Kidney epithelial cell (primary cell): ENCODE measurements around the gene KDM4F. TPM values are rescaled to one million over a fixed set of nuclear protein-coding genes. Genes with fewer than 3 reads are reported as not detected.

Source experiments
- DNase-seq: peaks from one replicate; pipeline ENCODE4 v3.0.0-alpha.2; 2010; ENCODE audit warnings: low read depth
- H3K27me3 ChIP-seq: 2 replicates; pipeline ENCODE4 v1.6.0; 2011; ENCODE audit warnings: low read length; ENCODE audit not compliant: control insufficient read depth, insufficient read depth
- H3K36me3 ChIP-seq: 2 replicates; pipeline ENCODE4 v1.5.1; 2011; ENCODE audit warnings: low read length; ENCODE audit not compliant: control insufficient read depth, insufficient read depth
- H3K4me3 ChIP-seq: 2 replicates; pipeline ENCODE4 v1.5.1; 2011; ENCODE audit warnings: low read depth, mild to moderate bottlenecking, control low read depth, low read length
- total RNA-seq: library from RNA; depleted of rRNA; stranded (reverse); fragments of >200 nt; gene quantifications from 2 replicates; pipeline ENCODE4 v1.2.3, GENCODE V29; 2015
- TF ChIP-seq, protein P1 (sequence below): IDR thresholded peaks from 2 replicates; pipeline ENCODE4 v1.5.1; 2011; ENCODE audit warnings: mild to moderate bottlenecking, moderate library complexity, low read length, control low read depth, inconsistent platforms; ENCODE audit not compliant: insufficient read depth, poor library complexity, severe bottlenecking

The KDM4F gene
- total RNA-seq, 1 donor from 2014 or later, result not detected

DNA sequence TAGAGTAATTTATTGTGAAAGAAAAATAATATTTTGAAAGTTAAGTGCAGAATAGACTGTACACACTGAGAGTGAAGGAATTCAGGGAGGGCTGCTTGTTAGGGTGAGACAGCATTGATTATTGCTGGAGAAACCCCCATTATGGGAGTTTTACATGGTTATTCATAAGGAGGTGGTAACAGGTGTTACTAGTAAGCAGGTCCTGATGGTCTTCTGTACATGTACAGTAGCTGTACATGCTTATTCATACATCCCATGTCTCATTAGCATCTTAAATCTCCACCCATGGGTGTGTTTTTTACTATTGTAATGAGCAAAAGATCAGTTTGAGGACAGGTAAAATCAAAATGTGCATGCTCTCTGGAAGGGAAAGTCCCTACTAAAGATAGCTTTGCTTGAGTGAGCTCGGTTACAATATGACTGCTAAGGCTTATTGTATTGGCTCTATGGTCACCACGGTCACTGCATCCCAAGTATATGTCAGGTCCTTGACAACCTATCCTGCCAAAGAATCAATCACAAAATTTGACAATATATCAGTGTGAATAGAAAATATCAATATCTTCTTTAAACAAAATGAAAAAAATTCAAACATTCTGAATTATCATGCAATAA, 6.2 kb downstream of the KDM4F start:
- no peaks in the 10 kb centered on the region for H3K27me3 ChIP-seq
- H3K4me3 ChIP-seq, result no peak overlapping the region
- no peaks in the 10 kb centered on the region for H3K36me3 ChIP-seq
- DNase-seq, result no peak
- TF ChIP-seq, protein P1, sequence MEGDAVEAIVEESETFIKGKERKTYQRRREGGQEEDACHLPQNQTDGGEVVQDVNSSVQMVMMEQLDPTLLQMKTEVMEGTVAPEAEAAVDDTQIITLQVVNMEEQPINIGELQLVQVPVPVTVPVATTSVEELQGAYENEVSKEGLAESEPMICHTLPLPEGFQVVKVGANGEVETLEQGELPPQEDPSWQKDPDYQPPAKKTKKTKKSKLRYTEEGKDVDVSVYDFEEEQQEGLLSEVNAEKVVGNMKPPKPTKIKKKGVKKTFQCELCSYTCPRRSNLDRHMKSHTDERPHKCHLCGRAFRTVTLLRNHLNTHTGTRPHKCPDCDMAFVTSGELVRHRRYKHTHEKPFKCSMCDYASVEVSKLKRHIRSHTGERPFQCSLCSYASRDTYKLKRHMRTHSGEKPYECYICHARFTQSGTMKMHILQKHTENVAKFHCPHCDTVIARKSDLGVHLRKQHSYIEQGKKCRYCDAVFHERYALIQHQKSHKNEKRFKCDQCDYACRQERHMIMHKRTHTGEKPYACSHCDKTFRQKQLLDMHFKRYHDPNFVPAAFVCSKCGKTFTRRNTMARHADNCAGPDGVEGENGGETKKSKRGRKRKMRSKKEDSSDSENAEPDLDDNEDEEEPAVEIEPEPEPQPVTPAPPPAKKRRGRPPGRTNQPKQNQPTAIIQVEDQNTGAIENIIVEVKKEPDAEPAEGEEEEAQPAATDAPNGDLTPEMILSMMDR, result no peak

DNA sequence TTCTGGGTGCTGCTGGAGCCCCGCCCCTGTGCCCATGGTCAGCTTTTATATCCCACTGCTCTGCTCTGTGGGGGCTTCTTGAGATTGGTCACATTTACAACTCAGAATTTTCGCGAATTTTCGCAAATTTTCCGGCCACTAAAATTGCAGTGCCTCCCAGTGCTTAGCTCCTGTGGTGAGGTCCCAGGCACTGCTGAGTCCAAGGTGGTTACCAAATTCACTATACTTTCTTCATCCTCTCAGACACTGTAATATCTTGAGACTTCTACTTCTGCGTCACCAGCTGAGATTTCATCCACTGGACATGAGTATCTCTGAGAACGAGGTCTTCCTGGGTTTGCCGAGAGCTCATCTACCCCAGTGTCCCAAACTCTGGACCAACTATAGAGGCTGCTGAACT, 8.7 kb downstream of the KDM4F start:
- no peak for DNase-seq
- Histone ChIP-seq H3K36me3 (no peaks in the 10 kb centered on the region), H3K27me3 (no peaks in the 10 kb centered on the region), H3K4me3 (no peak overlapping the region)
- TF ChIP-seq, protein P1, result no peak

DNA sequence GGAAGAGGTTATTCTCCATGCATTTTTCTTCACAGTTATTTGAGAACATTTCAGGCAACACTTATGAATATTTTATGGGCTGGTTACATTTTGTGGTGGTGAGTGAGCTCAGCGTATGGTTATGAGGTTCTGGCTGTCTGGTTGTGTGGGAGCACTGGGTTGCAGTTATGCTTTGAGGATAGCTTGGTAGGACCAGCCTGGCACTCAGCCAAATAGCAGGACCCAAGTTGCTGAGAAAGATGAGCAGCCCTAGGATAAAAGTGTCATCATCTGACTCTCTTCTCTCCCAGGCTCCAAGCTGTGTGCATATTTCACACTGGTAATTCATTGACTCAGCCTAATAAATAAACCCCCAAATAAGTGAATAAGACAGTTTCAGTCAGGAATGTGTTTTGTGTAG, 9.4 kb downstream of the KDM4F start:
- Histone ChIP-seq H3K4me3 (no peak overlapping the region), H3K27me3 (no peaks in the 10 kb centered on the region), H3K36me3 (no peaks in the 10 kb centered on the region)
- TF ChIP-seq, protein P1, result no peak
- no peak for DNase-seq

DNA sequence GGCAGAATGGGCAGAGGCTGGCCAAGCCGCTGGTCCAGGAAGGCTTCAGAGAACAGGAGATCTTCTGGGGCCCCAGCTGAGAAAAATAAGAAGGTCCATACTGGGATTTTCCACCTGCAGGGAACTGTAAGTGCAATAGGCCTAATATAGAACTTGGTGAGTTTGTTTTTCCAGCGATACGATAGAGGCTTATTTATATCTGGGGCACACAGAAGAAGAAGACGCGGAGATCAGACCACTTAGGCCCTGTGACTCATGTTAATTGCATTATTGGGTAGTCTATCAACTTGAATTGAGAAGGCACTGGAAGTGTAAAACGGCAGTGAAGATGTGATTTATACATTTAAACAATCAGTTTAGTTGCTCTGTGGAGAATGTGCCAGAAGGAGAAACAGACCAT, 9.8 kb downstream of the KDM4F start:
- no peak overlapping the region for H3K4me3 ChIP-seq

DNA sequence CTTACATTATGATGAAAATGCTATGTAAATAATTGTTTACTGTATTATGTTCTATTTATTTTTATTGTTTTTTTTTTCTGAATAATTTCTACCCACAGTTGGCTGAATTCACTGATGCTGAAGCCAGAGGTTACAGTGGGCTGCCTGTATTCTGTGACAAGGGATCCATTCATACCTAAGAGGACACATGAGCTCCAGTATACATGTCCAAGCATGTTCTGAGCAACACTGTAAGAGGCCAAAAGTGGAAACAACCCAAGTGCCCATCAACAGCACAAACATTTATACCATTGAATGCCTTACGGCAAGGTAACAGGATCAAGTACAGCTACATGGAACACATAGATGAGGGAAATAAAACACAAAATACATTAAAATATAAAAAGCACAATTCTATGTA, 16.1 kb downstream of the KDM4F start:
- H3K36me3 ChIP-seq, result no peaks in the 10 kb centered on the region
- no peak for DNase-seq
- no peak overlapping the region for H3K4me3 ChIP-seq
- TF ChIP-seq, protein P1, result no peak
- no peaks in the 10 kb centered on the region for H3K27me3 ChIP-seq

More for the DNA sequence above, 9.8 kb downstream of the KDM4F start:
- DNase-seq, result no peak
- Histone ChIP-seq H3K36me3 (no peaks in the 10 kb centered on the region), H3K27me3 (no peaks in the 10 kb centered on the region)
- TF ChIP-seq, protein P1, result no peak

DNA sequence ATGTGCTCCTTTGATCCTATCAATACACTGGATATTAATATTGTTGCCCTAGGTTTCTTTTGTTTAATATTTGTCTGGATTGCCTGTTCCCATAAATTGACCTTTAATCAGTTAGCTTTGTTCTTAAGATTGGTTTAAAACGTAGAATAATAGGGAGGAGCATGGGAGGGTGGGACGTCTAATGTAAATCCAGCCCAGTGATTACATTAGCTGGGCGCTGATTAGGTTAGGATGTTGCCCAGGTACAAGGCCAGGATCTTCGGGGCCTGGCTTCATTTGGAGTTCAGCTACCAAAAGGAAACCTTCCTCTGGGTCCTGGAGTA, 17.5 kb downstream of the KDM4F start, which contains the start of gene SRSF8:
SRSF8 (plus strand) TSS at position 204 of the 323 bp plus-strand sequence. CDS start 308 bp downstream, outside the sequence.
- Histone ChIP-seq H3K27me3 (no peaks in the 10 kb centered on the region), H3K36me3 (no peaks in the 10 kb centered on the region), H3K4me3 (peak within 1 kb of the TSS; percentile 64)
- DNase-seq, result no peak
- TF ChIP-seq, protein P1, result no peak
